ENCODE measurements around the gene WDR20.
"Not testable (repeated sequence)": the region's sequence is repeated elsewhere in the genome, so short reads cannot be mapped to it uniquely, and the experiment has no call there.

WDR20 gene

DNA sequence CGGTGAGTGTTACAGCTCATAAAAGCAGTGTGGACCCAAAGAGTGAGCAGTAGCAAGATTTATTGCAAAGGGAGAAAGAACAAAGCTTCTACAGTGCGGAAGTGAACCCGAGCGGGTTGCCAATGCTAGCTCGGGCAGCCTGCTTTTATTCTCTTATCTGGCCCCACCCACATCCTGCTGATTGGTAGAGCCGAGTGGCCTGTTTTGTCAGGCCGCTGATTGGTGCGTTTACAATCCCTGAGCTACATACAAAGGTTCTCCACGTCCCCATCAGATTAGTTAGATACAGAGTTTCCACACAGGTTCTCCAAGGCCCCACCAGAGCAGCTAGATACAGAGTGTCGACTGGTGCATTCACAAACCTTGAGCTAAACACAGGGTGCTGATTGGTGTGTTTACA, 5.0 kb upstream of the WDR20 start:
- DNase-seq, result not testable (repeated sequence)

DNA sequence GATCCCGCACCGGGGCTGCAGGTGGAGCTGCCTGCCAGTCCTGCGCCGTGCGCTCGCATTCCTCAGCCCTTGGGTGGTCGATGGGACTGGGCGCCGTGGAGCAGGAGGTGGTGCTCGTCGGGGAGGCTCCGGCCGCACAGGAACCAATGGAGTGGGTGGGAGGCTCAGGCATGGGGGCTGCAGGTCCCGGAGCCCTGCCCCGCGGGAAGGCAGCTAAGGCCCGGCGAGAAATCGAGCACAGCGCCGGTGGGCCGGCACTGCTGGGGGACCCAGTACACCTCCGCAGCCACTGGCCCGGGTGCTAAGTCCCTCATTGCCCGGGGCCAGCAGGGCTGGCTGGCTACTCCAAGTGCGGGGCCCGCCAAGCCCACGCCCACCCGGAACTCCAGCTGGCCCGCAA, 4.2 kb upstream of the WDR20 start:
- not testable (repeated sequence) for DNase-seq

DNA sequence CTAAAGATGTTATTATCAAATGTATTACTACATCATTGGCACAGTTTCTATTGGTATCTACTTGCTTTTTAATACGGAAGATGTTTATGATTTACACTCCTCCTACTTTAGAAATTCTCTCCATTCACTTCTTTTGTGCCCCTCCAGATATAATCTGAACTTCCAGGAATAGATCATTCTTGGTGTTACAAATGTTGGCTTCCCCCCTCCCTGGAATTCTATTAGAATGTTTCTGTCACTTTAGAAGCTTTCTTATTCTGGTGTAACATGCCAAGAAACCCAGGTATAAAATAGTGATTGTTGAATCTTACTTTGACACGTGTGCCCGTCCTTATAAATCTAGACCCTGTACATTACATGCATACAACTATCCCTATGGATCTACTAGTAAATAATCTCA, 1.2 kb upstream of the WDR20 start:
- no peak for DNase-seq

GRCh38 chr14:102138961-102139285, 774 bp upstream of the WDR20 start:
- no peak for DNase-seq

GRCh38 chr14:102140027-102140749, 491 bp downstream of the WDR20 start:
- no peak for DNase-seq

GRCh38 chr14:102140750-102141145, 1.1 kb downstream of the WDR20 start:
- DNase-seq, result no peak

DNA sequence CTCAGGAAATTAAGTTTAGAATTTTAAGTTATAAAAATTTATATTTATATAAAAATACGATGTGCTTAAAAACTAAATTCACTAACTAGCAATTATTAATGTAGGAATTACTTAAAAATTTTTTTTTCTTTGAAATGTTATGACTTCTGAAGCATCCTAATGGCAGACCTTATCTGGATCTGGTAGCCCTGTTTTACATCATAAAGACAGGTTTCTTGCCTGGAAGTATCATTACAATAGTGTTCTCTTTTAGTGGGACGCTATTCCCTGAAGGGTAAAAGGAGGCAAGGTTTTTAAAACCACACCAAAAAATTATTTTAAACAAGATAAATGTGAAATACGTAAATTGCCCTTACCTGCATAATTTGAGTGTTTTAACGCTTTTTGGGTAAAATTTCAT, 2.1 kb downstream of the WDR20 start:
- DNase-seq, result no peak

DNA sequence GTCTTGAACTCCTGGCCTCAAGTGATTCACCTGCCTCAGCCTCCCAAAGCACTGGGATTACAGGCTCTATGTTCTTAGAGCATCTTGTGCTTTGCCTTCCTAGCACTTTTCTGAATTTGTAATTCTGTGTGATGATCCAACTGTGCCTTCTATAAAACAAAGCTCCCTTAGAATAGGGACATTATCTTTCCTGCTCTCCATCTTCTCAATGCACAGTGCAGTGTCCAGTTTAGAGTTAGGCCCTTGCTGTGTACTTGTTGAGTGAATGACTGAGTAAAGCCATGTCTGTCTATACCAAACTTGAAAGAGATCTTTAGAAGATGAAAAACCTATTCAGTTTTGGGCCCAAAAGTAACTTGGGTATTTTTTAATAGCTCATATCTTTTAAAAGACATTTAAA, 5.2 kb downstream of the WDR20 start:
- no peak for DNase-seq

DNA sequence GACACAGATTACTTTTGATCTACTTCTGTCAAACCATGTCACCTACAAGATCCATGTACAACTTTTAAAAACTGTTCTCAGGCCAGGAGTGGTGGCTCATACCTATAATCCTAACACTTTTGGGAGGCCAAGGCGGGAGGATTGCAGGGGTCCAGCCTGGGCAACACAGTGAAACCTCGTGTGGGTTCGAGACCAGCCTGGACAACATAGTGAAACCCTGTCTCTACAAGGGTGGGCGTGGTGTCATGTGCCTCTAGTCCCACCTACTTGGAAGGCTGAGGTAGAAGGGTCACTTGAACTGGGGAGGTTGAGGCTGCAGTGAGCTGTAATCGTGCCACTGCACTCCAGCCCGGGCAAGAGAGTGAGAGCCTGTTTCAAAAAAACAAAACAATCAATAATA, 5.7 kb downstream of the WDR20 start:
- no peak for DNase-seq

GRCh38 chr14:102146423-102146822, 6.7 kb downstream of the WDR20 start:
- no peak for DNase-seq

- no peak for DNase-seq
These were observed 10.4 kb downstream of the WDR20 start for GRCh38 chr14:102150083-102150482.

DNA sequence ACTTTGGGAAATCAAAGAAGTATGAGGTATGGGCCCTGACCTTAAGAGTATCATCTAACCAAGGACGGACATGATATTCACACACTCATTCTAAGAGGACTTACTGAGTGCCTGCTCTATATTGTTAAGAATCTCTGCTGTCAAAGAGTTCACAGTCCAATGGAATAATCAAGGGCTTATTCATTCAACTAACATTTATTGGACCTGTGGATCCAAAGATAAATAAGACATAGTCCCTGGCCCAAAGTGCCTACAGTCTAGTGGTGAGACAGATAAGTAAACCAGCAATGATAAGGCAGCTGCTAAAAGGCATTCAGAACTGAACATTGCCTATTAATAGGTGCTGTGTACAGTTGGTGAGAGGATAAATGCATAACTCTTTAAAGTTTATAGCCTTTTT, 11.0 kb downstream of the WDR20 start:
- no peak for DNase-seq

- DNase-seq, result not testable (repeated sequence)
These were observed 11.7 kb downstream of the WDR20 start for GRCh38 chr14:102151411-102151810.

DNA sequence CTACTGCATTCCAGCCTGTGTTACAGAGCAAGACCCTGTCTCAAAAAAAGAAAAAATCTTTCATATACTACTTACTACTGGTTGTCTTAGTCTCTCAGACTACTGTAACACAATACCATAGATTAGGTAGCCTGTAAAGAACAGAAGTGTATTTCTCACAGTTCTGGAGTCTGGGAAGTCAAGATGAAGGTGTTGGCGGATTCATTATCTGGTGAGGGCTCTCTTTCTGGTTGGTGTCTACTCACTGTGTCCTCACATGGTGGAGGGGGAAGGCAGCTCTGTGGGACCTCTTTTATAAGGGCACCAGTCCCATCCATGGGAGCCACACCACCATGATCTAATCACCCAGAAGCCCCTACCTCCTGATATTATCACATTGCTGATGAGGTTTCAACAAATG, 14.4 kb downstream of the WDR20 start:
- DNase-seq, result no peak

DNA sequence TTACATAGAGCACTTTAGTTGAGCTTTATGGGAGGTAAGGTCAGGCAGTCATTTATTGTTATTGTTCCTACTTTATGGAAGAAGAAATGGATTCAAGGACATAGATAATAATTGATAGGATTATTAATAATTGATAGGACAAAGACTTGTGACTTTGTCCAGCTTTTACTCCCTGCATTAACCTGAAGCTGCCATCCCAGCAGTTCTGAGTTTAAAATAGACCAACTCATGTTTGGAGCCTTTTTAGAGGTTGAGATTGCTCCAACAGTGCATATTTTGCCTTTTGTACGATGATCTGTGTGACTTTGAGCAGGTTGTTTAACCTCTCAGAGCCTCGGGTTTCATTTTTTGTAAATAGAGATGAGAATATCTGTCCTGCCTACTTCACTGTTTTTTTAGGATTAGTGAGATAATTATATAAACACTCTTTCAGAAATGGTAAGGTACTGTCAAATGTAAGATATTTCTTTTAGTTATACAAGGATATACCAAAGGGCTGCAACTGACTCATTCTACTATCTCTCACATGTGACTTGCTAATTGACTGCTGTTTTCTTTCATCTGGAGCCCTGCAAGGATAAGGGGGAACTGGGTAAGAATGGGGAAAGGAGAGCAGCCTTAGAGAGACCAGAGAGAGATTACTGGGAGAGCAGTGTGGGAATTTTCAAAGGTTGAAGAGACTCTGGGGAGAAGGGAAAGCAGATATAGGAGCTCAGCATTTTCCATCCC, 15.3 kb downstream of the WDR20 start:
- DNase-seq, result no peak

DNA sequence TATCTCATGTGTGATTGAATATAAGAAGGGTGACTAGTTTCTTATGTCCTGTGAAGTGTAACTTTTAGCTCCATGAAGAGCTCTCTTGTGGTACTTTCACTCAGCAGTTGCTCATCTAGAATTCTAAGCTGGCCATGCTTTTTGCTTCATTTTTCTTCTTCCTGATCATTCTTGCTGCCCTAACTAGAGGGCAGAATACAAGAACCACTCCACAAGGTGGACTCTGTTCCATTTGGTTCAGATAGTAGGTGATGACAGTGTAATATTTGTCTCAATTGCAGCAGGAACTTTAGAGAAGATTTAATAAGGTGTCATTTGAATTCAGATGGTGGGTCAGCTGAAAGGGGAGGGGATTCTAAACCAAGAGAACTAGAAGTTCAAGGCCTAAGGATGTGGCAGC, 17.6 kb downstream of the WDR20 start:
- no peak for DNase-seq

GRCh38 chr14:102158797-102159196, 19.1 kb downstream of the WDR20 start:
- no peak for DNase-seq

DNA sequence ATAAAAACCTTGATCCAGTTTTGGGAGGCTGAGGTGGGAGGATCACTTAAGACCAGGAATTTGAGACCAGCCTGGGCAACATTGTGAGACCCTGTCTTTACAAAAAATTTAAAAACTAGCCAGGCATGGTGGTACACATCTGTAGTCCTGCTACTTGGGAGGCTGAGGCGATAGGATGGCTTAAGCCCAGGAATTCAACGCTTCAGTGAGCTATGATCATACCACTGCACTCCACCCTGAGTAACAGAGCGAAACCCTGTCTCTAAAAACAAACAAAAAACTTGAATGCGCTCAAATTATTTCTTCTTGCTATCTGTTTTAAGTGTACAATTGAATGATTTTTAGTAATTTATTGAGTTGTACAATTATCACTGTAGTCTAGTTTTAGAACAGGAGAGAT, 20.1 kb downstream of the WDR20 start:
- no peak for DNase-seq

DNA sequence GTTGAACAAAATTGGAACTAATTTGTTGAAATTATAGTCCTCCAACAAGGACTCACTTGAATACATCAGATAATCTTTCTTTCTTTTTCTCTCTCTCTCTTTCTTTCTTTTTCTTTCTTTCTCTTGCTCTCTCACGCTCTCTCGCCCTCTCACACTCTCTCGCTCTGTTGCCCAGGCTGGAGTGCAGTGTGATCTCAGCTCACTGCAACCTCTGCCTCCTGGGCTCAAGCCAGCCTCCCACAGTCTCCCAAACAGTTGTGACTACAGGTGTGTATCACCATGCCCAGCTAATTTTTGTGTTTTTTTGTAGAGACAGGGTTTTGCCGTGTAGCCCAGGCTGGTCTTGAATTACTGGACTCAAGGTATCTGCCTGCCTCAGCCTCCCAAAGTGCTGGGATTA, 22.8 kb downstream of the WDR20 start:
- DNase-seq, result no peak

DNA sequence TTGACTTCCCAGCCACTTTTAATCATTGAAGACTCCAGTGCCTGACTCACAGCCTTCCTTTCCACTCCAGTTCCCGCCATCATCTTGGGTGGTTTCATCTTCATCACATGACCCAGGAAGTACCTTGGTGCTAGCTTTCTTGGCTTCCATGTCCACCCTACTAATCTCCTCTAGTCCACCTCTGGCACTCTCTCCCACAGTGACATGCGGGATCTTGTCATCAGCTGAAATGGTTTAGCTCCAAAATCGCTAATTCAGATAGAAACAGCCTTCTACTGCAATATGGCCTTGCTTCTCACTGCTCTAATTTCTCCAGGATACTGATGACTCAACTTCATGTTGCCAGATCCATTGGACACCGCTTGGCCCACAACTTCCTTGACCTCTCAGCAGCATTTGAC, 24.5 kb downstream of the WDR20 start:
- DNase-seq, result no peak

GRCh38 chr14:102164965-102165364, 25.3 kb downstream of the WDR20 start:
- DNase-seq, result no peak

DNA sequence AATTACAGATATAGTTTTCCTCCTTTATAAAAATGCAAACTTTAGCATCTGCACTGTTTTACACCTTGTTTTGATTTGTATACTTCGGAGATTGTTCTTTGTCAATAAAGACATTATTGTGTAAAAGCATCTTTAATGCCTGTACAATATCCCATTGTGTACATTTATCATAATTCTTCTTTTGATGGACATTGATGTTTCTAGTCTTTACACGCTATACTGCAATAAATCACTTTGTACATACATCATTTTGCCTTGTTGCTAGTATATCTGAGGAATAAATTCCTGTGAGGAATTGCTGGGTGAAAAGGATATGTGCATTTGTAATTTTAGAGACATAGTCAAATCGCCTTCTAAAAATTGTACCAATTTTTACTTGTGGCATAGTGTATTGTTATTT, 30.4 kb downstream of the WDR20 start:
- no peak for DNase-seq

DNA sequence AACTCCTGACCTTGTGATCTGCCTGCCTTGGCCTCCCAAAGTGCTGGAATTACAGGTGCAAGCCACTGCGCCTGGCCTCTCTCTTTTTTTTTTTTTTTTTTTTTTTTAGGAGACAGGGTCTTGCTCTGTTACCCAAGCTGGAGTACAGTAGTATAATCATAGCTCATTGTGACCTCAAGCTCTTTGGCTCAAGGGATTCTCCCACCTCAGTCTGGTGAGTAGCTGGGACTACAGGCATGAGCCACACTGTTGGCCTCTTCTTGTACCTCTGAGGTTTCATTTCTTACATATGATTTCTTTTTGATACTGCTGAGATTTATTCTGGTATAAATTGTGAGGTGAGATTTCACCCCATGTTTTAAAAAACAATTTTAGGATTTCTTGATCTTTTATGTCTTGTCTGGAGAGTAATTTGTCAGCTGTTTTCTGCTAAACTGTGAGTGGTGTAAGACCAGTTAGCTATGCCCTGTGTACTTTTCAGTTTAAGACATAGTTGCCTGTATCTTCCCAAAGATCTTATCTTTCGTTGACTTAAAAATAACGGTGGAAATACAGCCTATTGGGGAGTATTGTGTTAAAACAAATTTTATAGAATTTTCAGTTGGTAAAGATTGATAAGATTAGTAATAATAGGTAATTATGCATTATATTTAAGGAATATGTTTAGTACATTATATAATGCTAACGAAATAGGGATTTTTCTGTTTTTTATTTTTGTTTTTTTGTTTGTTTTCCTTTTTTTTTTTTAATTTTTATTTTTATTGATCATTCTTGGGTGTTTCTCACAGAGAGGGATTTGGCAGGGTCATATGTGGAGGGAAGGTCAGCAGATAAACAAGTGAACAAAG, 31.7 kb downstream of the WDR20 start:
- no peak for DNase-seq

DNA sequence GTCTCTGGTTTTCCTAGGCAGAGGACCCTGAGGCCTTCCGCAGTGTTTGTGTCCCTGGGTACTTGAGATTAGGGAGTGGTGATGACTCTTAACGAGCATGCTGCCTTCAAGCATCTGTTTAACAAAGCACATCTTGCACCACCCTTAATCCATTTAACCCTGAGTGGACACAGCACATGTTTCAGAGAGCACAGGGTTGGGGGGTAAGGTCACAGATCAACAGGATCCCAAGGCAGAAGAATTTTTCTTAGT, 32.2 kb downstream of the WDR20 start:
- not testable (repeated sequence) for DNase-seq
